ENCODE data around the gene CCP110.

CCP110 gene

GRCh38 chr16:19512297-19512696 lies 11.4 kb upstream of the CCP110 start:
- no peak for TF ChIP-seq ZFX (IDR thresholded peaks at IDR 0.05)
- no peak for TF ChIP-seq CTCF (conservative IDR thresholded peaks at IDR 0.05)
- H3K27ac ChIP-seq, result no peak overlapping the region

- H3K27ac ChIP-seq, result no peak overlapping the region
- TF ChIP-seq ZFX (IDR thresholded peaks at IDR 0.05), result no peak
- TF ChIP-seq CTCF (conservative IDR thresholded peaks at IDR 0.05), result no peak
These were observed 10.2 kb upstream of the CCP110 start for GRCh38 chr16:19513377-19514053.

DNA sequence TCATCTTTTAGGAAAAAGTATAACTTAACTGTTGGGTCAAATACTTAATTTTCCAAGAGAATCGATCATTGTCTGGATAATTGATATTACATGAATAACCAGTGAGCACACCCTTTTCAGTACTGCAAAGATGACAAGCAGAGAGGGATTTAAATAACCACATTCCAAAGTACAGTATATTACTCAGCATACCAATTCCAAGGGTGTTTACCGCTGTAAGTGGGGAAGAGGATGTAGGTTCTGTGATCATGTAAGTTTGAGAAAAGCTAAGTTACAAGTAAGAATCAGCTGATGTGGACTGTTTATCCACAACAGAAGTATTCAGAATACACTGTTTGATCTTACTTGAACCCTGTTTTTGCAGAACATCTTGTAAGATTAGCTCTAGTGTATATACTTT lies 8.0 kb upstream of the CCP110 start:
- no peak overlapping the region for H3K27ac ChIP-seq
- TF ChIP-seq ZFX (IDR thresholded peaks at IDR 0.05), result no peak
- TF ChIP-seq CTCF (conservative IDR thresholded peaks at IDR 0.05), result no peak

GRCh38 chr16:19517424-19518089 lies 6.2 kb upstream of the CCP110 start:
- no peak overlapping the region for H3K27ac ChIP-seq
- TF ChIP-seq CTCF (conservative IDR thresholded peaks at IDR 0.05) (no peak), ZFX (IDR thresholded peaks at IDR 0.05) (no peak)

DNA sequence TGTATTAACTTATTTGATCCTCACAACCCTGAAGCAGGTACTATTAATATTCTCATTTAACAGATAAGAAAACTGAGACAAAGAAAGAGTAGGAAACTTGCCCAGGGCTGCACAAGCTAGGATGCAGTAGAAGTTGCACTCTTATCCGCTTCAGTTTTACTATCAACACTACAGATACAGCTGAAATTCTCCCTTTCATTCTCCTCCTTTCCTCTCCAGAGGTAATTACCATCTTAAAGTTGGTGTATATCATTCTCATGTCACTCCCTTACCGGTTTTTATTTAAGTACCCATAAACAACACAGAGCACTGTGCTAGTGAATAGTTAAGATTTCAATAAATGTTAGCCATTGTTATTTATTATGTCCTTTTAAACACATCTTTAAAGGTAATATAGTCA lies 5.4 kb upstream of the CCP110 start:
- H3K27ac ChIP-seq, result no peak overlapping the region

DNA sequence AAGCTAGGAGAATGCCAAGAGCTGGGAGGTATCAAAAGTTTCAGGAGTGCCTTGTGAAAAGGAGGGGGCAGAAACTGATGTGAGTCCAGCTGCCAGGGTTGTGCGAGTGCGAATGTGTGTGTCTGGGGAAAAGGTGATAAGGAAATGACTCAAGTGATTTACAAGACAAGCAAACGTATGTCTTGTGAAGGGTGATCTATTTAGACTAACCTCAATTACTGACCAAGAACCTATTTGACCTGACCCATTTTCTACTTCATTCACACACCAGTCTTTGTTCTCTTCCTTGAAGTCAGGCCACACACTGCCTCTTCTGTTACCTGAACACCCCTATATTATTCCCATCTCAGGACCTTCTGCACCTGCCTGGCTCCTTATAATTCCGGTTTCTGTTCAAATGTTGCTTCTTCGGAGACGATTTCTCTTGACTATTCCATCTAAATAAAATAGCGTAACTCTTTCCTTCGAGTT lies 2.8 kb upstream of the CCP110 start:
- TF ChIP-seq ZFX (IDR thresholded peaks at IDR 0.05) (no peak), CTCF (conservative IDR thresholded peaks at IDR 0.05) (no peak)
- H3K27ac ChIP-seq, result peak overlapping the region; percentile 88

More for the DNA sequence above, 5.4 kb upstream of the CCP110 start:
- TF ChIP-seq CTCF (conservative IDR thresholded peaks at IDR 0.05) (no peak), ZFX (IDR thresholded peaks at IDR 0.05) (no peak)

All from C4-2B (cell line).